Fibroblast of gingiva (primary cell): ENCODE data around the gene WSB1.

Experiments
- DNase-seq: peaks from one replicate; pipeline ENCODE4 v3.0.0-alpha.2; 2011; ENCODE audit warnings: low read depth

Gene WSB1

GRCh38 chr17:27338536-27338985 is 44.6 kb downstream of the WSB1 start:
- no peak for DNase-seq

GRCh38 chr17:27339198-27339835 is 45.4 kb downstream of the WSB1 start:
- DNase-seq = no peak

GRCh38 chr17:27339836-27340550 is 46.1 kb downstream of the WSB1 start:
- DNase-seq = no peak

GRCh38 chr17:27340575-27340974 is 46.7 kb downstream of the WSB1 start:
- DNase-seq = no peak

- DNase-seq = no peak
These were observed 47.1 kb downstream of the WSB1 start for GRCh38 chr17:27341041-27341471.

- no peak for DNase-seq
These were observed 48.1 kb downstream of the WSB1 start for GRCh38 chr17:27342059-27342458.

GRCh38 chr17:27343294-27343693 is 49.4 kb downstream of the WSB1 start:
- no peak for DNase-seq

GRCh38 chr17:27343977-27344607 is 50.2 kb downstream of the WSB1 start:
- DNase-seq = no peak

- DNase-seq = no peak
These were observed 51.4 kb downstream of the WSB1 start for GRCh38 chr17:27345141-27345904.

- no peak for DNase-seq
These were observed 52.5 kb downstream of the WSB1 start for GRCh38 chr17:27346228-27346899.

GRCh38 chr17:27348196-27348595 is 54.3 kb downstream of the WSB1 start:
- no peak for DNase-seq

- DNase-seq = no peak
These were observed 55.7 kb downstream of the WSB1 start for GRCh38 chr17:27349540-27350021.

GRCh38 chr17:27351759-27352158 is 57.8 kb downstream of the WSB1 start:
- DNase-seq = peak; percentile 68

- no peak for DNase-seq
These were observed 58.6 kb downstream of the WSB1 start for GRCh38 chr17:27352448-27353032.

- no peak for DNase-seq
These were observed 59.1 kb downstream of the WSB1 start for GRCh38 chr17:27353033-27353460.

GRCh38 chr17:27353461-27354050 is 59.6 kb downstream of the WSB1 start:
- peak; percentile 92 for DNase-seq

GRCh38 chr17:27354051-27354490 is 60.2 kb downstream of the WSB1 start:
- DNase-seq = no peak

GRCh38 chr17:27354491-27355081 is 60.7 kb downstream of the WSB1 start:
- no peak for DNase-seq

GRCh38 chr17:27355419-27355818 is 61.5 kb downstream of the WSB1 start:
- DNase-seq = no peak

- DNase-seq = no peak
These were observed 62.3 kb downstream of the WSB1 start for GRCh38 chr17:27356091-27356705.
